Measurements from ENCODE around the gene SPATA31D4. TPM values are rescaled to one million over a fixed set of nuclear protein-coding genes. Genes with fewer than 3 reads are reported as not detected.

SPATA31D4 gene
- total and polyA plus RNA-seq, 12 donors, result not detected

GRCh38 chr9:81953096-81953495 is 24.9 kb downstream of the SPATA31D4 start:
- no peaks in the 10 kb centered on the region for H3K27me3 ChIP-seq
- TF ChIP-seq CTCF (IDR thresholded peaks at IDR 0.05), result no peak
- no peak overlapping the region for H3K4me3 ChIP-seq
- WGBS, 2 donors, result 95 to 97% methylated on average over 1 of the region's 1 CpG
- H3K4me1 ChIP-seq, result no peaks in the 10 kb centered on the region
- intact Hi-C loops (cut with DNase I), result no loop called here
- no peaks in the 10 kb centered on the region for H3K36me3 ChIP-seq
- peaks cover 0 to 34% (median 20%) of the 10 kb centered on the region in 11 donors for H3K9me3 ChIP-seq
- H3K27ac ChIP-seq, result no peak overlapping the region
- no peak for DNase-seq
- ATAC-seq, result no peak

- no peak overlapping the region for H3K27ac ChIP-seq
- no peaks in the 10 kb centered on the region for H3K36me3 ChIP-seq
- DNase-seq (no peak), ATAC-seq (no peak)
- peaks cover 0 to 34% (median 20%) of the 10 kb centered on the region in 11 donors for H3K9me3 ChIP-seq
- no peaks in the 10 kb centered on the region for H3K27me3 ChIP-seq
- intact Hi-C loops (cut with DNase I), result no loop called here
- no peak overlapping the region for H3K4me3 ChIP-seq
- TF ChIP-seq CTCF (IDR thresholded peaks at IDR 0.05), result no peak
- H3K4me1 ChIP-seq, result no peaks in the 10 kb centered on the region
Observed at GRCh38 chr9:81955625-81956024, 27.4 kb downstream of the SPATA31D4 start.

GRCh38 chr9:81964218-81965171 is 36.3 kb downstream of the SPATA31D4 start:
- ATAC-seq (no peak), DNase-seq (no peak)
- peaks cover 0 to 12% (median 0%) of the 10 kb centered on the region in 11 donors for H3K9me3 ChIP-seq
- TF ChIP-seq CTCF (IDR thresholded peaks at IDR 0.05), result no peak
- no peaks in the 10 kb centered on the region for H3K4me1 ChIP-seq
- no peak overlapping the region for H3K4me3 ChIP-seq
- H3K36me3 ChIP-seq, result no peaks in the 10 kb centered on the region
- WGBS, 2 donors, result 81 to 86% methylated on average over 6 of the region's 6 CpGs
- intact Hi-C loops (cut with DNase I), result no loop called here
- H3K27me3 ChIP-seq, result no peaks in the 10 kb centered on the region
- H3K27ac ChIP-seq, result no peak overlapping the region

- Histone ChIP-seq H3K27me3 (no peaks in the 10 kb centered on the region), H3K4me3 (no peak overlapping the region), H3K4me1 (no peaks in the 10 kb centered on the region), H3K9me3 (peaks cover 0 to 12% (median 0%) of the 10 kb centered on the region in 11 donors), H3K36me3 (no peaks in the 10 kb centered on the region), H3K27ac (no peak overlapping the region)
- no peak for TF ChIP-seq CTCF (IDR thresholded peaks at IDR 0.05)
- DNase-seq (no peak), ATAC-seq (no peak)
- intact Hi-C loops (cut with DNase I), result no loop called here
- 89 to 92% methylated on average over 3 of the region's 3 CpGs for whole genome bisulfite sequencing, 2 donors
Observed at GRCh38 chr9:81968026-81968425, 39.8 kb downstream of the SPATA31D4 start.
